Activated CD4-positive, alpha-beta T cell treated with anti-CD3 and anti-CD28 coated beads for 1 hour (primary cell): ENCODE data around the gene ATP1A3.
A peak's percentile ranks its signal among the peaks of the same experiment; 100 is the strongest.

Source experiments
- DNase-seq: peaks from one replicate; pipeline ENCODE4 v3.0.0-alpha.2; 2020

The ATP1A3 gene

DNA sequence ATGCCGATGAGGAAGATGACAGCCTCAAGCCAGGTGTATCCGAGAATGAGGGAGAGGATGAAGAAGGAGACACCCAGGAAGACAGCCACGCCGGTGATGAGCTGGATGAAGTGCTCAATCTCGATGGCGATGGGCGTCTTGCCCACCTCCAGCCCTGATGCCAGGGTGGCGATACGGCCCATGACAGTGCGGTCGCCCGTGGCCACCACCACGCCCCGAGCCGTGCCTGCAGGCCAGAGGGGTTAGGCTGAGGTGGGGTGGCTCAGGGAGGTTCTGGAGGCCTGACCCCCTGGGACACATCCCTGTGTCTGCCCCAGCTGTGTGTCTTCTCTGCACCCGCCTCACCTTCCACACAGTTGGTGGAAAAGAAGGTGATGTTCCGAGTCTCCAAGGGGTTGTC lies 9.1 kb downstream of the ATP1A3 start:
- DNase-seq = no peak

DNA sequence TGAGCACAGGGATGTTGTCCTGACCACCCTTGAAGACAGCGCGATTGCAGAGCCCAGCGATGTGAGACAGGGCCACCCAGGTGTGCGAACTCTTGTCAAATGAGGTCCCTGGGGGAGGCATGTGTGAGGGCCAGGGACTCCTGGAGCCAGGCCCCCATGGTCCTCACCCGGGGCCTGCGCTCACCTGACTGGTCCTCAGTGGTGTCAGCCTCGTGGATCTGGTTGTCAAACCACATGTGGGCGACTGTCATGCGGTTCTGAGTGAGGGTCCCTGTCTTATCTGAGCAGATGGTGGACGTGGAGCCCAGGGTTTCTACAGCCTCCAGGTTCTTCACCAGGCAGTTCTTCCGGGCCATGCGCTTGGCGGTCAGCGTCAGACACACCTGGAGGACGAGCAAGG lies 12.3 kb downstream of the ATP1A3 start:
- no peak for DNase-seq

DNA sequence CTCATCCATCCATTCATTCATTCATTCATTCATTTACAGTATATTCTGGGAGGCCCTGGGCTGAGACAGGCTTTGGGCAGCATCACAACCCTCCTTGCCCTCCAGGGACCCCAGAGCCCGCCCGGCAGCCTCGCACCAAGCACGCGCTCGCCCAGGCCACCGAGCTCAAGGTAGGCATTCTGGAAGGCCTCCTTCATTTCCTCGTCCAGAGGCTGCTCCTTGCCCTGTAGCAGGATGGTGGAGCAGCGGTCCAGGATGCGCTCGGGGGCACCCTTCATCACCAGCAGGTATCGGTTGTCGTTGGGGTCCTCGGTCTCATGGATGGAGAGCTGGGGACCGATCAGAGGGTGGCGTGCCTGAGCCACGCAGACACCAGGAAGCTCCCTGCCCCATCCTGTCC lies 15.6 kb downstream of the ATP1A3 start:
- DNase-seq = no peak

DNA sequence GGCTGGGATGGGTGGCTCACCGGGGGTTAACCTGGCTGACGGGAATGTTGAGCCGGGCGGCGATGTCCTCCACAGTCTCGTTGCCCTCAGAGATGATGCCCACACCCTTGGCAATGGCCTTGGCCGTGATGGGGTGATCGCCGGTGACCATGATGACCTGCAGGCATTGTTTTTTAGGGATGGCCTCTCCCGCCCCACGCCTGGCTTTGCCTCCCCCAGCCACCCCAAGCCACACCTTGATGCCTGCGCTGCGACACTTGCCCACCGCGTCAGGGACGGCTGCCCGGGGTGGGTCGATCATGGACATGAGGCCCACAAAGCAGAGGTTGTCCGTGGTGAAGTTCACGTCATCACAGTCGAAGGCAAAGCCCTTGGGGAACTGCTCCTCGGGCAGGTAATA lies 16.1 kb downstream of the ATP1A3 start:
- no peak for DNase-seq

DNA sequence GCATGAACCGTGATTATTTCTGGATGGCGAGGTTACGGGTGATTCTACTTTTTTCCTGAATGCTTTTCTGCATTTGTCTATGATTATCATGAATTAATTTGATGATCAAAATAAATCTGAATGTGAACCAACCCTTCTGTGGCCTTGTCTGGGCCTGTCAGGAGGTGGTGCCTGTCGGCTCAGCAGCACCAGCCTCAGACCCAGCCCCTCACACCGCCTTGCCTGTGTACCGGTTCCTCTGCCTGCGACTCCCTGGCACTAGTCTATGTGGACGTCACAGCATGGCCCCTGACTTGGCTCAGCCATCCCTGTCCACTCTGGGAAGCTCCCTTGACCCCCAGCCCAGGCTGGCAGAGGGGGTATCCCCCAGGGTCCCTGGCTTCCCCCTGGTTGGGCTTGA lies 19.4 kb downstream of the ATP1A3 start:
- no peak for DNase-seq

DNA sequence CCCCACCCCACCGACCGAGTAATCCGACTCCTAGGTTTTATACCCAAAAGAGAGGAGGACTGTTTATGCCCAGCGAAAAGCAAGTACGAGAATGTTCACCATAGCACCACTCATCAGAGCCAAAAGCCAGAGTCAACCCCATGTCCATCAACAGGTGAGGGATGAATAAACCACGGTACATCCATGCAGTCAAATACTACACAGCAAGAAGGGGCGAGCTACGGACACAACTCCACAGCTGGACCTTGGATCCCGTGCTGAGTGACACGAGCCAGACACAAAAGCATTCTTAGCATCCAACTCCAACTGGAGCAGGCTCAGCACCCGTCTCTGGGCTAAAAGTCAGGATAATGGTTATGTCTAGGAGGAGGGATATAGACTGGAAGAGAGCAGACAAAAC lies 22.7 kb downstream of the ATP1A3 start:
- no peak for DNase-seq

DNA sequence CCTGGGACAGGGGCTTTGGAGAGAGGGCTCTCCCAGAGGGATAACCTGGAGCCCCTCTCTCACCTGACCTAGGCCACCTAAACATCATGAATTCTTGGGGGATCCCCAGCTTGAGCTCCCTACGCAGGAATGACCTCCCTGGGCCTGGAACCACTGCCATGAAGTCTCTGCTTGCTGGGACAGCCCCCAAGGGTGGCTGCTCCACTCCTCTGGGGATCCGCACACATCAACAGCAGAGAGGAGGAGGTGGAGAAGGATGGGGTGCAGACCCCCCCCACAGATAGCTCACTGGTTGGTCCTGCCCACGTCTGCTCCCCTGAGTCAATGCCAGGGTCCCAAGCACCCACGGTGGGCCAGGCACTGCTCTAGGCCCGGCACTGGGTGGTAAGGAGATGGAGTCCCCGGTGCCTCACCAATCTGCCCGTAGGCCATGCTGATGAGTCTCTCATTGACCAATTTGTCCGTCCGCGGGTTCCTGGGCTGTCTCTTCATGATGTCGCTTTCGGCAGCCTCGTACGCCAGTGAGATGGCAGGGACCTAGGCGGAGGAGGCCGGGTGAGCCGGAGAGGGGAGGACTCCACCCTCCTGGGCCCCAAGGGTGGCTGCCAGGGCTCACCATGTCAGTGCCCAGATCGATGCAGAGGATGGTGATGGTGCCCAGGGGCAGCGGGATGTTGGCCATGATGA lies 24.1 kb downstream of the ATP1A3 start:
- no peak for DNase-seq

DNA sequence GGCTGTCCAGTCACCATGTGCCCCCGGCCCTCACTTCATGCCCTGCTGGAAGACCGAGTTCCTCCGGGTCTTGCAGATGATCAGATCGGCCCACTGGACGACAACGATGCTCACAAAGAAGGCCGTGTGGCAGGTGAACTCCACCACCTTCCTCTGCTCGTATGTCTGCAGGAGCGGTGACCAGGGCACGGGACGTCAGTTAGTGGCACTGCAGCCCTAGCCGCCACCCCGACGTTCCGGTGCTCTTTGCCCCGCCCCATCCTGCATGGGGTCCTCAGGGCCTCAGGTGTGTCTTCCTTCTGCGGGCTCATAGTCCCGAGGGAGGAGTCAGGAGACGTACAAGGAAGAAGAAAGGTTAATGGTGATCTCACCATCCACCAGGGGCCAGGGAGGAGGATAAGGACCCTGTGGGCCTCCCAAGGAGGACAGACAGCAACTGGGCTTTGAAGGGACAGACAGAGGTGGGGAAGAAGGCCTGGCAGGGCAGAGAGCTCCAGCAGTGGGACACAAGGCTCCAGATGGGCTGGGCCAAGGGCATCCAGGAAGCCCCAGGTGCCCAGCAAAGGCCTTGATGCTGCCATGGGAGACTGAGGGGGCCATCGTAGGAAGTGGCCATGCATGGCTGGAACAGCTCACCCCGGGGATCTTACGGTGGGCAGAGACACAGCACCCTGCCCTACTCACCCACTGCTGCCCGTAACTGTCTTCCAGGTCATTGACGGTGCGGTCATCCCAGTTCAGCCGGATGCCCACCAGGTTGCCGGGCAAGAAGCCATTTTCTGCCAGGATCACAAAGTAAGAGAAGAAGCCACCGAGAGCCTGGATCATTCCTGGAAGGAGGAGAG lies 25.1 kb downstream of the ATP1A3 start:
- no peak for DNase-seq

DNA sequence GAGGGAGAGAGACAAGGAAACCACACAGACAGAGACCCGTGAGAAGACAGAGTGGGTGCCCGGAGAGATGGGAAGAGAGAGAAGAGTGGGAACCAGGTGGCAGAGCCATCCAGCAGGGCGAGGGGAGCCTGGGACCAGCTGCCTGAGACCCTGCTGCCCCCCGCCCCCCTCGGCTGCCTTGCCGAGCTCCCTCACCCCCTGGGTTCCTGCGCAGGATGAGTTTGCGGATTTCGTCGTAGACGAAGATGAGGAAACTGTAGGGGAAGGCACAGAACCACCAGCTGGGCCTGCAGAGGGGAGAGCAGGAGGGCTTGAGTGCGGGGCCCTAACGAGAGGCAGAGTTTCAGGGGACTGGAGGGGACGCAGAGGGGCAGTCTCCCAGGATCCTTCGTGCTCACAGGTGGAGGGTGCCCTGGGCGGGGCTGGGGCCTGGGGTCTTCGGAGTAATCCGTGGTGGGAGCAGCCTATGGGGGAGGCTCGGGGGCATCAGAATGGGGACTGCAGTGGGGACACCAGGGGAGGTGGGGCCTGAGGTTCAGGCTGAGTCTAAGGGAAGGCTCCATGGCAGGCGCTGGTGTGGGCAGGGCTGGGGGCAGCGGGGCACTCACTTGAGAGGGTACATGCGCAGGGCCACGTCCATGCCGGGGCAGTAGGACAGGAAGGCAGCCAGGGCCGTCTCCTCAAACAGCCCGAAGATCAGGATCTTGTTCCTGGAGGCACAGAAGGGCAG lies 26.8 kb downstream of the ATP1A3 start:
- no peak for DNase-seq

DNA sequence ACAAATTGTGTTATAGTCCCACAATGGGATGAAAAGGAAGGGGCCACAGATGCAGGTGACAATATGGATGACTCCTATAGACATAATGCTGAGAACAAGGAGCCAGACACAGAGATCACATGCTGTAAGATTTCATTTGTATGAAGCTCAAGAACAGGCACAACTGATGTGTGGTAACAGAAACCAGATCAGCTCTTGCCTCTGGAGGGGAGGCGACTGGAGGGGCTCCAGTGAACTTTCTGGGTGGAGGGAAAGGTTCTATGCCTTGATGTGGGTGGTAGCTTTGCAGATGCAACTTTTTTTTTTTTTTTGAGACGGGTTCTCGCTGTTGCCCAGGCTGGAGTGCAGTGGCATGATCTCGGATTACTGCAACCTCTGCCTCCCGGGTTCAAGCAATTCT lies 28.9 kb downstream of the ATP1A3 start:
- no peak for DNase-seq

DNA sequence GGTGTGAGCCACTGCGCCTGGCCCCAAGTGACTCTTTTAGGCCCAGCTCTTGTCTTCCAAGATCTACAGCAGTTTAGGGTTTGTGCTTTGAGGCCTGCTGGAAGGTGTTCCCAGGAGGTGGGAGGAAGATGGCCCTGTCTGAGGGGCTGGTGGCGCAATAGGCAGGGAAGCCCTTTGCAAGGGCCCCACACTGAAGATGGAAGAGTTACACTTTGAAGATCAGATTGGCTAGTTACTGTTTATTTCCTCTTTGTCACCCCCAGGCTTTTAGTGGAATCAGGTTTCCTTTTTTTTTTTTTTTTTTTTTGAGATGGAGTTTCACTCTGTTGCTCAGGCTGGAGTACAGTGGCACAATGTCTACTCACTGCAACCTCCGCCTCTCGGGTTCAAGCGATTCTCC lies 33.1 kb downstream of the ATP1A3 start:
- no peak for DNase-seq

DNA sequence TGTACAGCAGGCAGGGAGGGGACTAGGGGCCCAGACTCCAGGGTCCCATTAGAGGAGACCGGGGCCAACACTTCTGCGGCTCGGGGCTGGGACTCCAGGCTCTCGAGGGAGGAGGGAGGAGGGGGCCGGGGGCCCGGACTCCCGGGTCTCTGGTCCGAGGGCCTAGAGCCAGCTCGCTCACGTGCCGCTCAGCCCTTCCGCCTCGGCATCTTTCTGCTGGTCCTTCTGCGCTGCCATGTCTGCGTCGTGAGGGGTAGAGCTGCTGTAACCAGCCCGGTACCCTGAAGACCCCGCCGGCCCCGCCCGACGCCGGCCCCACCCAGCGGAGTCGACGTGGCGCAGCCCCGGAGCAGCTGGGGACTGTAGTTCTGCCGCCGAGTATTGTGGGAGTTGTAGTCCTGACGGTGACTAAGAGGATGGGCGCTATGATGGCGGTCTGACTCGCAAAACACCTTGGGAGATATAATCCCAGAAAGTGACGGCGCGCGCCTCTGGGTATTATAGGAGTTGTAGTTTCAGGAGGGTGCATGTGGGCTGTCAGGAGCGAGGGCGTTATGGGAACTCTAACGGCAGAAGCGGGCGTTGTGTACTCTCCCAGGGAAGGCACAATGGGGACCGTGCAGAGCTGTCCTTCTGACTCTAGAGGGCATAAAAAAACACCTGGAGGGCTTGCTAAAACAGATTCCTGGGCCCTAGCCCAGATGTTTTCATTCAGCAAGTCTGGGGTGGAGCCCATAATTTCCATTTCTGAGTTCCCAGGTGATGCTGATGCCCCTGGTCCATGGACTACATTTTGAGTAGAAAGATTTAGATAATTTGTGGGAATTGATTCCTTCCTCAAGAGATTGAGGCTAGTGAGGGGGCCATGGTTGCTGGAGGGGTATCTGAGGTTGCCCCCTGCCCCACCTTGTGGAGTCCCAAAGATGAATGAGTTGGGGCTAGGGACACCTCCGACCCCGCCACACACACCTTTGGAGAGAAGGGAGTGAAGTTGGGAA lies 34.7 kb downstream of the ATP1A3 start, which contains the start of gene RABAC1:
Gene RABAC1 (minus strand): TSS at position 266 of the 998 bp plus-strand sequence. CDS start 29 bp downstream, at position 237.
- DNase-seq = peak; percentile 79

DNA sequence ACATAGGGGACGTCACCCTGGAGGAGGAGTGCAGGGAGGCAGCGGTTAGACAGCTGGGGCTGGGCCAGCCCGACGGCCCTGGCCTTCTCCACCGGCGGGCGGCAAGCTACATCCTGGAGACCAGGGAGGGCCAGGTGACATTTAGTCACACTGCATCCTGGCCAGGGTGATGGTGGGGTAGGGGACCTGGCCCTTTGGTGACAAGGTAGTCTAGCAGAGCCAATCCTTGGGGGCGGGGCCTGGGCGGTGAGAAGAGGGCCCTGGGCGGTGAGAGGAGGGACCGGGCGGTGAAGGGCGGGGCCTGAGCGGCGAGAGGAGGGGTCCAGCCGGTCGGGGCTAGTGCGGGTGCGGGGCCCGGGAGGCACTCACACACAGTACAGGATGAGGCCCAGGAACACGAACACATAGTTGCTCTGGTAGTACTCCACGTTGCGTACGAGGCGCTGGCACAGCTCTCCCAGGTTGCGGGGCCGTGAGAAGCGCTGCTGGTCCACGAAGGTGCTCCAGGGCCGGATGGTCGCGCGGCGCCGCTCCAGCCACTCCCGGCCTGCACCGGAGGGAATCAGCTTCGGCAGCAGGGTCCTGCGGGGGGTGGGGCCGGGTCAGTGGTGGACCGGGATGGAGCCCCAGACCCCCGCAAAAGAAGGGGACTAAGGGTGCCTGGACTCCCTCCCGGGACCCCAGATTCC lies 35.5 kb downstream of the ATP1A3 start:
- DNase-seq = peak; percentile 67

DNA sequence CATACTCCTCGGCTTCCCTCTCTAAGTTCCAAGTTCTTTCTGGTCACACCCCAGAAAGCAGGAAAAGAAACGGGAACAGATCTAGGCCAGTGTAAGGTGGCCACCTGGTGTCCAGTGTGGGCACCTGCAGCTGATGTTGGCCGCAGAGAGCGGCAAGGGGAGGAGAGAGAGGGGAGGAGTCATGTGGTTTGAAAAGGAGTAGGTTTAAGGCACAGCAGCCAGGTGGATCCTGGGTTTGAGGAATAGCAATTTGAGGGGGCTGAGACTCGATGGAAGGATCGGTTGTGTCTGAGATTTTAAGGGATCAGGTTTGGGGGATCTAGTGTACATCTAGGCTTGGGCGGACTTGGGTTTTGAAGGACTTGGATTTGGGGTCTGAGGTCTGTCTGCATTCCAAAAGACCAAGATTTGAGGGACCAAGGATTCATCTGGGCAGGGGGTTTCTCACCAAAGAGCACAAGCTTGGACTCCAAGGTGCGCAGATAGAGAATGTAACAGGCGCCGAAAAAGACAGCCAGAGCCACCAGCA lies 36.1 kb downstream of the ATP1A3 start:
- DNase-seq = no peak

DNA sequence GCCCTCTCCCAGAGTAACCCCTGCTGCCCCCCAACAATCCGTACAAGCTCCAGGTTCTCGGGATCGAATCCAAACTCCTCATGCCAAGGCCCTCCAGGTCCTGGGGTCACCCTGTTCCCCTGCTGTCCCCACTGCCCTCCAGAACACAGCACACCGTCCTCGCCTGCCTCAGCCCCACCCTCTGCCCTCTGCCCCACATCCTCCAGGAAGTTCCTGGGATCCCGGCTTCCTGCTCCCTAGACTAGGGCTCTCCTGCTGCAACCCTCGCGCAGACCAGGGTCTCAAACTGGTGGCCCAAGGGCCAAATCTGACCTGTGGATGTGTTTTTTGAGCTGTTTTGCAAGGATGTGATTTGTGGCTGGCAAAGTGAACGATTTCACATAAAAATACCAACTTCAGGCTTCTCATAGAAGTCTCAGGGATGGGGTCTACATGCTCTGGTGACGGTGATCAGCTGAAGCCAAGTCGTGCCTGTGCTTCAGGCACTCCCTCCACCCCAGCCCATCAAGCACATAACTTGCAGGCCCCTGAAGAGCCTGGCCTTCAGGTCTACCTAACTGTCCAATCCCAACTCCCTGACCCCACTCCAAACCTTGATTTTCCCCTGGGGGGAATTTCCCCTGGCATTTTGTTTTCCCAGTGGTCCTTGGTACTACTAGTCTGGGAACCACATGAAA lies 36.7 kb downstream of the ATP1A3 start:
- DNase-seq = no peak

DNA sequence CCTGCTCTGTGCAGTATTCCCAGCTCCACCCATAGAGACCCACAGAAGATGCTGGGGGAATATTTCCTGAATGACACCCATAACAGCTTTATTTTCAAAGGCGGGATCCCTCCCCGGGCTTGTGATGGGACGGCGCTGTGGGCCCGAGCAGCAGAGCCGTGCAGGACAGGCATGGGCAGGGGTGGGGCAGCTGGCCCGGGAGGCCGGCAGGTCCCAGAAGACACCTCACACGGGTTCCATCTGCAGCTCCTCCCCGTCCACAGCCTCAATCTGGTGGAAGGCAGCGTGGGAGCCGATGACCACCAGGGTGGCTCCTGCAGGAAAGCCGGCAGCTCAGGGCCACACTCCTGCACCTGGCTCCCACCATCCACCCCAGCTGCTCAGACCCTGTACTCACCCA lies 37.4 kb downstream of the ATP1A3 start:
- DNase-seq = no peak

DNA sequence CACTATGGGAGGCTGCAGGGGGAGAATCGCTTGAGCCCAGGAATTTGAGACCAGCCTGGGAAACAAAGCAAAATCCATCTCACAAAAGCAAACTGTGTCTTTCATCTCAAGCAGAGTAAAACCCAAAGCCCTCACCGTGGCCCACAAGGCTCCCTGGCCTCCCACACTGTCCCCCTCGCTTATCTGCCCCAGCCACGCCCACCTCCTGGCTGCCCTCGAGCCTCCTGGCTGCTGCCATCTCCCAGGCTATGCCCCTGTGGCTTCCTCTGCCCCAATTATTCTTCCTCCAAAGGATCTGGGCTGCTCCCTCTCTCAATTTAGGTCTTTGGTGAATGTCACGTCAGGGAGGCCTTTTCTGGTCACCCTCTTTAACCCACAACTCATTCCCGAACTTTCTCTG lies 38.5 kb downstream of the ATP1A3 start:
- DNase-seq = no peak

DNA sequence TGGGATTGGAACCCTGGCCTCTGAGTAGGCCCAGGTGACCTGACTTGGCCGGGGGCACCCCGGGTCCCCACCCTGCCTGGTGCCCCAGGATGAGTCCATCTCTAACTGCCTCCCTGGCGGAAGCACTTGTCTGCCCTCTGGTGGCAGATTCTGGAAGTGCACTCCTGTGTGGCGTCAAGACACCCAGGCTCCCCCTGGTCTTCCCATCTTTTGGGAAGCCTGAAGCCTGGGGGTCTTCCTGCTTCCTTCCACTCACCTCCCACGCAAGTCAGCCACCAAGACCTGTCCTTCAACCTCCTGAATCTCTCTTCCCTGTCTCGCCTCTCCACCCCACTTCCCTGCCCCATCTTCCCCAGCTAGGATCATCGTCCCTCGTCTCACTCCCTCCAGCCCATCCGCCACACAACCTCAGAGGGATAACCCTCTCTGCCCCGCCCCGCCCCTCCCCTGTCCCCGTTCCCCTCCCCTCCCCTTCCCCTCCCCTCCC lies 42.3 kb downstream of the ATP1A3 start:
- DNase-seq = peak; percentile 80

DNA sequence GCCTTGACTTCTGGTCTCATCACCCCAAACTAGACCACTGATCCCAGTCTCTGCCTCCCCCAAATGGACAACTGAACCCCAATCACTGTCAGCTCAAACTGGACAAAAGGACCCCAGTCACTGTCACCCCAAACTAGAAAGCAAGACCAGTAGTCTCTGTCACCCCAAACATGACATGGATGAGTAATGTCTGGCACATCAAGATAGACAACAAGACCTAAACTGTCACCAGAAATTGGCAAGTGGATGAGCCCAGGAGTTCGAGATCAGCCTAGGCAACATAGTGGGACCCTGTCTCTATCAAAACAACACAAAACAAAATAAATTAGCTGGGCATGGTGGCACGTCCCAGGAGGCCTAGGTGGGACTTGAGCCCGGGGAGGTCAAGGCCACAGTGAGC lies 46.9 kb downstream of the ATP1A3 start:
- DNase-seq = no peak

DNA sequence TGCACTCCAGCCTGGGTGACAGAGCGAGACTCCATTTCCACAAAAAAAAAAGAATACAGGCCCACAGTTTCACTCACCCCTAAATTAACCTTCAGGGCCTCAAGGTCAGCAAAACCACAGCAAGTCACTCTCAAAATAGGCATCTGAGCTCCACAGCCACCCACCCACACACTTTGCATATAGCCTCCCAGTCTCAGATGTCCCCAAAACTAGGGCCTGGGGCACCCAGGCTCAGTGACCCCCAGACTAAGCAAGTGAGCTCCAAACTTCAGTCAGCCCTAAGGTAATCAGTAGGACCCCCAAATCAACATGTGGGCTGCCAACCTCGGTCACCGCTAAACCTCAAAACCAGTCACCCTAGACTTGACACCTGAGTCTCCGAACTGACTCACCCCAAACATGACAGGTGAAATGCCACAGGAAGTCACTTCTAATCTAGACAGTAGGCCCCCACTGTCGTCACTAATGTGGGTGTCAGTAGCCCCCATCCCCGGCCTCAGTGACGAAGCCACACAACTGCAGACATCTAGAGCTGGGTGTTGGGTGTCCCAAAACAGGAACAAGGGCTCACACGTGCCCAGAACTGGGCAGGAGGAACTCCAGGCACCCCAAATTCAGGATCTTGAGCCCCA lies 48.8 kb downstream of the ATP1A3 start:
- peak; percentile 76 for DNase-seq
